Gastrocnemius medialis (tissue), 4 donors: ENCODE data around the gene VTI1A. TPM values are rescaled to one million over a fixed set of nuclear protein-coding genes. Genes with fewer than 3 reads are reported as not detected.

Source experiments
- ATAC-seq, 2 donors: fragments of 150-250 bp; one replicate each; pipeline ENCODE4 v1.9.1; 2016
- DNase-seq, 2 donors: peaks; one replicate each; pipeline ENCODE4 v3.0.0-alpha.2; 2019
- H3K27ac ChIP-seq, 4 donors: fragments of 200-600 bp; sonication (generic); 1 replicate in 1 of 4; 2 replicates in 3 of 4; pipeline ENCODE4 v1.5.1; 2016 to 2018; ENCODE audit warnings: mild to moderate bottlenecking in 2 of 4, moderate library complexity in 1 of 4
- H3K27me3 ChIP-seq, 3 donors: fragments of 200-600 bp; sonication (generic) in 2 of 3; 1 replicate in 1 of 3; 2 replicates in 2 of 3; pipeline versions ENCODE4 v1.5.1 to v1.6.0; 2016 to 2019; ENCODE audit warnings: mild to moderate bottlenecking in 1 of 3, moderate library complexity in 1 of 3
- H3K36me3 ChIP-seq, 2 donors: fragments of 200-600 bp; sonication (generic) in 1 of 2; one replicate each; pipeline ENCODE4 v1.5.1; 2017 to 2018
- H3K4me1 ChIP-seq, 2 donors: fragments of 200-600 bp; sonication (generic) in 1 of 2; one replicate each; pipeline ENCODE4 v1.5.1; 2016 to 2017; ENCODE audit warnings: mild to moderate bottlenecking in 2 of 2
- H3K4me3 ChIP-seq, 4 donors: fragments of 200-600 bp; sonication (generic) in 3 of 4; 1 replicate in 1 of 4; 2 replicates in 3 of 4; pipeline ENCODE4 v1.5.1; 2016 to 2019; ENCODE audit warnings: mild to moderate bottlenecking in 2 of 4
- H3K9me3 ChIP-seq, 3 donors: fragments of 200-600 bp; sonication (generic) in 2 of 3; 1 replicate in 1 of 3; 2 replicates in 2 of 3; pipeline ENCODE4 v1.5.1; 2016 to 2019
- CTCF ChIP-seq, 5 experiments: fragments of 450-650 bp in 3 of 5; fragments of 200-600 bp in 2 of 5; sonication (generic) in 2 of 5; IDR thresholded peaks in 4 of 5; conservative IDR thresholded peaks in 1 of 5; 1 replicate in 4 of 5; 2 replicates in 1 of 5; pipeline ENCODE4 v1.5.1; 2016 to 2019; ENCODE audit warnings: antibody characterized with exemption in 5 of 5, mild to moderate bottlenecking in 3 of 5, moderate library complexity in 3 of 5
- POLR2A ChIP-seq, 2 donors: fragments of 450-650 bp; IDR thresholded peaks; one replicate each; pipeline ENCODE4 v1.6.1; 2017; ENCODE audit warnings: antibody characterized with exemption in 2 of 2, mild to moderate bottlenecking in 2 of 2, moderate library complexity in 2 of 2
- in situ Hi-C, 4 donors: fragments of 200-750 bp; cut with MboI; loops; one replicate each; pipeline versions ENCODE4 v1.15.0 to v1.8.0; 2017; ENCODE audit warnings: low sequenced_read_pairs in 4 of 4
- intact Hi-C: fragments of 100-400 bp; cut with DNase I; formaldehyde crosslinking; loops from one replicate; pipeline ENCODE4 v1.15.1; 2023; ENCODE audit warnings: low total_unique reads
- total RNA-seq, 4 donors: library from RNA; depleted of rRNA; stranded (reverse); fragments of >200 nt; gene quantifications; one replicate each; pipeline versions ENCODE4 v1.1.0 to v1.2.3, GENCODE V29; 2016

The VTI1A gene
- total RNA-seq, 4 donors from 2014 or later, result 26.5 to 51.2 (median 30.6) TPM

- TF ChIP-seq CTCF (IDR thresholded peaks at IDR 0.05 in 4 of 5, conservative IDR thresholded peaks at IDR 0.05 in 1 of 5) (no peak), POLR2A (IDR thresholded peaks at IDR 0.05) (no peak)
- DNase-seq (no peak), ATAC-seq (no peak)
- H3K27me3 ChIP-seq, result no peaks in the 10 kb centered on the region
- H3K4me3 ChIP-seq, result no peak overlapping the region
- intact Hi-C loops (no loop called here), in situ Hi-C loops (loop anchor here in 2 of 4 donors (25.0 kb wide), 2 partner anchors 421 to 671 kb away; no protein-coding TSS in a partner anchor)
- no peaks in the 10 kb centered on the region for H3K4me1 ChIP-seq
- H3K27ac ChIP-seq, result no peak overlapping the region
- no peaks in the 10 kb centered on the region for H3K9me3 ChIP-seq
- H3K36me3 ChIP-seq, result no peaks in the 10 kb centered on the region
Measured at GRCh38 chr10:112716076-112716475, 269.1 kb downstream of the VTI1A start.

- in situ Hi-C loops (loop anchor here in 2 of 4 donors (25.0 kb wide), 2 partner anchors 420 to 670 kb away; no protein-coding TSS in a partner anchor), intact Hi-C loops (no loop called here)
- no peaks in the 10 kb centered on the region for H3K36me3 ChIP-seq
- DNase-seq, result no peak
- no peak overlapping the region for H3K4me3 ChIP-seq
- TF ChIP-seq POLR2A (IDR thresholded peaks at IDR 0.05), result no peak
- no peak for TF ChIP-seq CTCF (IDR thresholded peaks at IDR 0.05 in 4 of 5, conservative IDR thresholded peaks at IDR 0.05 in 1 of 5)
- H3K4me1 ChIP-seq, result no peaks in the 10 kb centered on the region
- H3K9me3 ChIP-seq, result no peaks in the 10 kb centered on the region
- H3K27me3 ChIP-seq, result no peaks in the 10 kb centered on the region
- no peak overlapping the region for H3K27ac ChIP-seq
- ATAC-seq, result no peak
Measured at GRCh38 chr10:112716924-112717413, 270.0 kb downstream of the VTI1A start.

- Histone ChIP-seq H3K27ac (no peak overlapping the region), H3K9me3 (no peaks in the 10 kb centered on the region), H3K36me3 (no peaks in the 10 kb centered on the region), H3K4me3 (no peak overlapping the region), H3K4me1 (no peaks in the 10 kb centered on the region), H3K27me3 (no peaks in the 10 kb centered on the region)
- in situ Hi-C loops (loop anchor here in 3 of 4 donors (10.0 to 25.0 kb wide), 4 partner anchors 405 to 667 kb away; no protein-coding TSS in a partner anchor), intact Hi-C loops (loop anchor here (5.0 to 10.0 kb wide), 2 partner anchors 407 to 665 kb away; no protein-coding TSS in a partner anchor)
- no peak for TF ChIP-seq POLR2A (IDR thresholded peaks at IDR 0.05)
- no peak for TF ChIP-seq CTCF (IDR thresholded peaks at IDR 0.05 in 4 of 5, conservative IDR thresholded peaks at IDR 0.05 in 1 of 5)
- ATAC-seq (no peak), DNase-seq (no peak)
Measured at GRCh38 chr10:112720178-112720577, 273.2 kb downstream of the VTI1A start.

GRCh38 chr10:112721080-112721698 is 274.2 kb downstream of the VTI1A start:
- H3K36me3 ChIP-seq, result no peaks in the 10 kb centered on the region
- no peaks in the 10 kb centered on the region for H3K4me1 ChIP-seq
- no peak overlapping the region for H3K4me3 ChIP-seq
- no peak overlapping the region for H3K27ac ChIP-seq
- DNase-seq, result no peak
- ATAC-seq, result peak in 1 of 2 donors; percentile 76
- intact Hi-C loops (loop anchor here (5.0 to 10.0 kb wide), 2 partner anchors 406 to 664 kb away; no protein-coding TSS in a partner anchor), in situ Hi-C loops (loop anchor here in 3 of 4 donors (10.0 to 25.0 kb wide), 4 partner anchors 404 to 666 kb away; no protein-coding TSS in a partner anchor)
- no peaks in the 10 kb centered on the region for H3K9me3 ChIP-seq
- no peaks in the 10 kb centered on the region for H3K27me3 ChIP-seq
- TF ChIP-seq CTCF (IDR thresholded peaks at IDR 0.05 in 4 of 5, conservative IDR thresholded peaks at IDR 0.05 in 1 of 5) (peak; percentile 24 to 62 (median 48)), POLR2A (IDR thresholded peaks at IDR 0.05) (no peak)
